GM21723 (cell line): Measurements from ENCODE around the gene ERICH4.

Source experiments
- ATAC-seq: cut with Tn5 transposase; IDR thresholded peaks from one replicate; pipeline ENCODE4 v1.9.1; 2021; ENCODE audit warnings: mild to moderate bottlenecking, moderate library complexity; ENCODE audit not compliant: unreplicated experiment

ERICH4 gene

DNA sequence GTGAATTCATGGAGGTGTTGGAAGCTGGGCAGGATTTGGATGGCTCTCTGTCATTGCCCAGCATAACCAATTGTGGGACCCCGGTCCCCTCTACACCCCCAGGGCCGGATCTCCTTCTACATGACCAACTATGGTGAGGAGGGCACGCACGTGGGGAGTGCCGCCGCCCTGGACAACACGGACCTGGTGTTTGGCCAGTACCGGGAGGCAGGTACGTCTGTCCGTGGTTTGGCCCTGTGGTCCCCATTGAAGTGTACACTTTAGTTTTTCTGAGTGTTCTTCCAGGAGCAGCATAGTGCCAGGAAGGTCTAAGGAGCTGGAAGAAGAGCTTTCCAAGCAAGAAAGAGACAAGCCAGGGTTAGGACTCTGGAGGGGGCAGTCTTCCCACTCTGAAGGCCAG is 29.0 kb upstream of the ERICH4 start:
- no peak for ATAC-seq

DNA sequence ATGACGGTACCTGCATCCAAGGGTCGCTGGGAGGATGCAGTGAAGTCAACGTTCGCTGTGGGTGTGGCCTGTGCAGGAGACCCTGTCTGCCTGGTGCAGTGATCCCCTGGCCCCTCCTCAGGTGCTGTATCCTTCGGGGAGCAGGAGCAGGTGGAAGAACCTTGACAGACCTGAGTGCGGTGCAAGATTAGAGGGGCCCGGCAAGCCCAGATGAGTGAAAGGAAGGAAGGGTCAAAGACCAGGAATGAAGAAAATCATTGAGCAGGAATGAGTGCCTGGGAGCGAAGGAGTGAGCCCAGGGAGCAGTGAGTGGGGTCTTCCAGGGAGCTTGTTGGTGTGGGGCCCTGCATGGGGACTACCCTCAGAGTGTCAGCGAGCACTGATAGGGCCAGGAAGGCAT is 28.5 kb upstream of the ERICH4 start:
- ATAC-seq: no peak

DNA sequence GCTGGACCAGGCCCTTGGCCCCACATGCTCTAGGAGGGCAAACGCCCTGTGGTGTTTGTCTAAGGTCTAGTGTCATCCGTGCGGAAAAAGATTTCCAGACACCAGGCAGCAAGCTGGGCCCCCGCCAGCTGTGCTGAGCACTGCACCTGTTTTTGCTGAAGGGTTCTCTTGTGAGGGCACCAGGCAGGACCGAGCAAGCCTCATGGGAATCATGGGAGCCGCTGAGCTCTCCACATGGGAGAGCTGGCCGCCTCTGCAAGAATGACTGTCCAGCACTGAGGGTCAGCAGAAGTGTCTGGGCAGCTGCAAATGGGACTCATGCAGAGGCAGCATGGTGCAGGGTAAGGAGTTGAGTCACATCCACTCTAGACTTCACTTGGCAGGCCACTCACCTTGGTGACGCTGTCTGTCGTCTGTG is 27.8 kb upstream of the ERICH4 start:
- no peak for ATAC-seq

DNA sequence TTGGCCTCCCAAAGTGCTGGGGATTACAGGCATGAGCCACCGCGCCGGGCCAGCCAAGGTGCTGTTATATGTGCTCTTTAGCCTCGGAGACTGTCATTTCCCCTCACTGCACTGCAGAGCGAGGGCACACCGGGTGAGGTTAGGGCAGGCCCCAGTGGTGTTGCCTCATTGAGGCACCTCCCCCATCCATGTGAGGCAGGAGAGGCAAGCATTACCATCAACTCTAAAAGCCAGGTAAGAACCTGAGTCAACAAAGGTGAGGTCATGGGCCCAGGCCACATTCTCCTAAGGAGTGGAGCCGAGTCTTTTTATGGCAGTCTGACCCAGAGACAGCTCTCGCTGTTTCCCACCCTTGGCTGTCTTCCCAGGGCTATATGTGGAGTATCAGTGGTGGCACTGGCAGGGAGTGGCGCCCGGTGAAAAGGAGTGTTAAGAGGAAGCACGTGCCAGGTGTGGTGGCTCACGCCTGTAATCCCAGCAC is 26.7 kb upstream of the ERICH4 start:
- ATAC-seq: no peak

DNA sequence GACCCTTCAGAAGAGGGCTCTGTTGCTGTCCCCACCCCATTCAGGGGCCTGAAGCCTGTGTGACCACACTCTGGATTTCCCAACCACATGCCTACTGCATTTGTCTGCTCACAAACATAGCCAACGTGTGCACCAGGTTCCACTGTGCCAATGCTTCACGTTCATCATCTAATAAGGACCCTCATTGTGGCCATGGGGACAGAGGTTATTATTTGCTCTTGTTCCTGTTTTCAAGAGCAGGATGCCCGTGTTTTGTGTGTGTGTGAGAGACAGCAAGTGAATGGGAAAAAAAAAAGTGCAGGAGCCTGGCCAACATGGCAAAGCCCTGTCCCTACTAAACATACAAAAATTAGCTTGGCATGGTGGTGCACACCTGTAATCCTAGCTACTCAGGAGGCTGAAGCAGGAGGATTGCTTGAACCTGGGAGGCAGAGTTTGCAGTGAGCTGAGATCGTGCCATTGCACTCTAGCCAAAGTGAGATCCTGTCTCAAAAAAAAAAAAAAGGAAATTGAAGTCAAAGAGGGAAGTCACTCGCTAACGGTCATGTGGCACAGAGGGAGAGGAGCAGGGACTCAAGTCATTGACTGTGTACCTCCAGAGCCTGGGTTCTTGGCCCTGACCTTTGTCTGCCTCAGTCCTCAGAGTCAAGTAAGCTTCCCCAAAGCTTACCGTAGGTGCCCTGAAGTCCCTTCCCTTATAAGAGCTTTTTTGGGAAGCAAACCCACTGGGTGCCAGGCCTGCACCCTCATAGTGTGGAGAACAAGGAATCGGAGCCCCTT is 22.7 kb upstream of the ERICH4 start:
- no peak for ATAC-seq

DNA sequence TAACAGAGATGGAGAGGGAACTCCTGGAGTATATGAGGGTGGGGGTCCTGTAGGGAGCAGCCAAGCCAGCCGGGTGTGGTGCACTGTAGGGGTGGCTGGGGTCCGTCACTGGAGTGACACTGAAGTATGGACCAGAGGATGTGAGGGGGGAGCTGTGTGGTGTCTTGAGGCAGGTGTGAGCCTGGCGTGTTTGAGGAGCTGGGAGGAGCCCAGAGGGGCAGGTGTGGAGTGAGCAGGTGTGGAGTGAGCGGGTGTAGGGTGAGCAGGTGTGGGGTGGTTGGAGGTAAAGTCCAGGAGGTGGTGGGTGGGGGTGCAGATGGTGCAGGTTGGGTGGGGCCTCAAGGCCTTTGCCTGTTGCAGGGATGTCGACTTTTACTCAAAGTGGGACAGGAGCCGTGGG is 21.6 kb upstream of the ERICH4 start:
- no peak for ATAC-seq

DNA sequence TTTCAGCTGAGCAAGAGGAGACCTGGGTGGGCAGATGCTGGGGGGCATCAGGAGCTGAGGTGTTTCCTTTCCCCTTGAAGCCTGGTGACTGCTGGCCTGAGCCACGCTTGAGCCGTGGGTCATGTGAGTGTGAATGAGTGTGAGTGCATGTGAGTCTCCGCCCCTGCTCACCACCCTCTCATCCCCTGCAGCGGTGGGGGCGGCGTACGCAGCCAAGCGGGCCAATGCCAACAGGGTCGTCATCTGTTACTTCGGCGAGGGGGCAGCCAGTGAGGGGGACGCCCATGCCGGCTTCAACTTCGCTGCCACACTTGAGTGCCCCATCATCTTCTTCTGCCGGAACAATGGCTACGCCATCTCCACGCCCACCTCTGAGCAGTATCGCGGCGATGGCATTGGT is 21.0 kb upstream of the ERICH4 start:
- ATAC-seq: no peak

DNA sequence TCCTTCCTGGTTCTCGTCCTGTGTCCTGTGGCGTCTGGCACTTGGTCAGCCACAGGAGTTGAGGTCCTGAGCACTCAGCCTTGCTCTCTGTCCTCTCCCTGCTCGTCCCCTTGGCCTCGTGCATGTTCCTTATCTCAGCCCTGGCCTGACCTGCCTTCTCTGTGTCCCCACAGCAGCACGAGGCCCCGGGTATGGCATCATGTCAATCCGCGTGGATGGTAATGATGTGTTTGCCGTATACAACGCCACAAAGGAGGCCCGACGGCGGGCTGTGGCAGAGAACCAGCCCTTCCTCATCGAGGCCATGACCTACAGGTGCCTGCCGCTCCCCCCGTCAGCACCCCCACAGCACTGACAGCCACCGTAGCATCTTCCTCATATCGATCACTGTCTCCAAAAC is 20.5 kb upstream of the ERICH4 start:
- no peak for ATAC-seq

DNA sequence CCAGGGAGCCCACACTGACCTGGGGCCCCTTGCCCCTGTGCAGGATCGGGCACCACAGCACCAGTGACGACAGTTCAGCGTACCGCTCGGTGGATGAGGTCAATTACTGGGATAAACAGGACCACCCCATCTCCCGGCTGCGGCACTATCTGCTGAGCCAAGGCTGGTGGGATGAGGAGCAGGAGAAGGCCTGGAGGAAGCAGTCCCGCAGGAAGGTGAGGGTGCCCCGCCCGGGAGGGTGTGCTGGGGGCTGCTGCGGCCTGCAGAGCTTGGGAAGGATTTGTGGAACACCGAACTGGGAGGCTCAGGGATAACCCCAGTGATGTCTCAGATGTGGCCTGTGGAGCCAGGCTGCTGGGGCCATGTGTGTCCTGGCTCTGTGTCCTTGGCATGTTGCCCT is 20.0 kb upstream of the ERICH4 start:
- no peak for ATAC-seq

DNA sequence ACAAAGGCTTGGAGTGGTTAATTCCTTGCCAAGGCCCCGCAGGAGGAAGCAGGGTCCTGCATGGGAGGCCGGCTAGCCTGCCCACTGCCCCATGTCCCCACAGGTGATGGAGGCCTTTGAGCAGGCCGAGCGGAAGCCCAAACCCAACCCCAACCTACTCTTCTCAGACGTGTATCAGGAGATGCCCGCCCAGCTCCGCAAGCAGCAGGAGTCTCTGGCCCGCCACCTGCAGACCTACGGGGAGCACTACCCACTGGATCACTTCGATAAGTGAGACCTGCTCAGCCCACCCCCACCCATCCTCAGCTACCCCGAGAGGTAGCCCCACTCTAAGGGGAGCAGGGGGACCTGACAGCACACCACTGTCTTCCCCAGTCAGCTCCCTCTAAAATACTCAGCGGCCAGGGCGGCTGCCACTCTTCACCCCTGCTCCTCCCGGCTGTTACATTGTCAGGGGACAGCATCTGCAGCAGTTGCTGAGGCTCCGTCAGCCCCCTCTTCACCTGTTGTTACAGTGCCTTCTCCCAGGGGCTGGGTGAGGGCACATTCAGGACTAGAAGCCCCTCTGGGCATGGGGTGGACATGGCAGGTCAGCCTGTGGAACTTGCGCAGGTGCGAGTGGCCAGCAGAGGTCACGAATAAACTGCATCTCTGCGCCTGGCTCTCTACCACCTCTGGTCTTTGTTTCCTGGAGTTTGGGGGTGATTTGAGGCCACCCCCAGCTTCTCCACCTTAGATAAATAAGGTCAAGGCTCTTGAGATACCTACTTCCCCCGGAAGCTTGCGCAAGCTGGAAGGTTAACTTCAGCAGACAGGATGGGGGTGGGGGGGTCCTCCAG is 18.4 kb upstream of the ERICH4 start:
- ATAC-seq: no peak

DNA sequence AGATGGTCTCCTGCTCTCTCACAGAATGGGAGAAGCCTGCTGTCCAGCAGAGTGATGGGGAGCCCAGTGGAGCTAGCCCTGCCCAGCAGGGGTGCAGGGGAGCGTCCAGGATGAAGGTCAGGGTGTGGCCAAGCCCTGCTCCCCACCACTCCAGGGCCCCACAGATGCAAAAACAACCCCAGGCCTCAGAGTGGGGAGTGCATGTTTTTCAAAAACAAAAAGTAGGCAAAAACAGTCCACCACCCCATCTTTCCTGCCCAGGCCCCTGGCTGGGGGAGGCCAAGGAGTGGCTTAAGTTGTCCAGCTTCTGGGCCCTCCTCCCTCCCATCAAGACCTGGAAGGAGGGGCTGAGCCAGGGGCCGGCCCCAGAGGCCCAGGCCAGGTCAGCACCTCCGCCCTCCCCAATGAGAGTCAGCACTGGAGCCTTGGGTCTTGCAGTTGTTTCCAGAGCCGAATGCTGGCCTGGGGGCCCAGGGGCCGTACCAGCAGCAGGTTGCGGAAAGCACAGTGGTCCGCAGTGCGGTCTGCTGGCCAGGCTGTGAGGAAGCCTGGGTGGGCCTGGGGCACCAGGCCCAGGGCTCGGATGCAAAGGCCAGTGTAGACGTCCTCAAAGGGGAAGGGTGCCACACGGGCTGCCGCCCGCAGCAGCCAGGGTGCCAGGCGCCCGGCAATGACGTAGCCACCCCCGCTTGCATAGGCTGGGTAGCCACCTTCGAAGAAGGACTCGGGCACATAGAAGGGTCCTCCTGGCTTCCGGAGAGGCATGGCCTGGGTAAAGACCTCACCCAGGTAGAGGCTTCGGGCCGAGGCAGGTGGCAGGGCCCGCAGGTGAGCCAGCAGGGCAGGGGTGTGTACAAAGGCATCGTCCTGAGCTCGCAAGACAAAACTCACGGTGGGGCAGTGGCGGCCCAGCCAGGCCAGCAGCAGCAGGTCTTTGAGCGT is 17.5 kb upstream of the ERICH4 start:
- ATAC-seq: no peak

DNA sequence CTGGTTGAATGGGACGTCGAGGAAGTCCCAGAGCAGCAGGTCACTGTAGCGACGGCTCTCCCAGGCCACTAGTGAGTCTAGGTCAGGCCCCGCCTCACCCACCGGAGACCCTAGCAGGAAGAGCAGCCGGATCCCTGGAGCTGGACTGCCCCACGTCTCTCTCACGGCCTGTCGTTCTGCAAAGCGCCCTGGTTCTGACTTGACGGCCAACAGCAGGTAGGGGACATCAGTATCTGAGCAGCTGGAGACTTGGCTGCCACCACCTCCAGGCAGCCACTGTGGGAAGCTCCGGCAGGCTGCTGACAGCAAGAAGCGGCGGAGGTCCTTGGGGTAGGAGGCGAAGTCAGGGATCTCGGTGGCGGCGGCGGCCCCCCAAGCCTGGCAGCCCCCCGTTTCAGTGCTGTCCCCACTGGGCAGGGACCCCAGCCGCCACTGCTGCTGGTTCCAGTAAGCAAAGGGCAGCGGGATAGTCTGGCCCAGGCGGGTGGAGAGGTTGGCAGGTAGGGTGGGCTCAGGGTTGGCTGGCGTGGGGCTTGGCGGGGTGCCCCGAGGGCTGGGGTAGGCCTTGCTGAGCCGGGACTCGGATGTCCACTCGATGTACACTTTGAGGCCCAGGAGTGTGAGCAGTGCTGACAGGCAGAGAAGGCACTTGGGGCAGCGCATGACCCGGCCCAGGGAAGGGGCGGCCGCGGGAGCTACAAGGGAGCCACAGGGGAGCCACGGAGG is 16.7 kb upstream of the ERICH4 start:
- no peak for ATAC-seq

DNA sequence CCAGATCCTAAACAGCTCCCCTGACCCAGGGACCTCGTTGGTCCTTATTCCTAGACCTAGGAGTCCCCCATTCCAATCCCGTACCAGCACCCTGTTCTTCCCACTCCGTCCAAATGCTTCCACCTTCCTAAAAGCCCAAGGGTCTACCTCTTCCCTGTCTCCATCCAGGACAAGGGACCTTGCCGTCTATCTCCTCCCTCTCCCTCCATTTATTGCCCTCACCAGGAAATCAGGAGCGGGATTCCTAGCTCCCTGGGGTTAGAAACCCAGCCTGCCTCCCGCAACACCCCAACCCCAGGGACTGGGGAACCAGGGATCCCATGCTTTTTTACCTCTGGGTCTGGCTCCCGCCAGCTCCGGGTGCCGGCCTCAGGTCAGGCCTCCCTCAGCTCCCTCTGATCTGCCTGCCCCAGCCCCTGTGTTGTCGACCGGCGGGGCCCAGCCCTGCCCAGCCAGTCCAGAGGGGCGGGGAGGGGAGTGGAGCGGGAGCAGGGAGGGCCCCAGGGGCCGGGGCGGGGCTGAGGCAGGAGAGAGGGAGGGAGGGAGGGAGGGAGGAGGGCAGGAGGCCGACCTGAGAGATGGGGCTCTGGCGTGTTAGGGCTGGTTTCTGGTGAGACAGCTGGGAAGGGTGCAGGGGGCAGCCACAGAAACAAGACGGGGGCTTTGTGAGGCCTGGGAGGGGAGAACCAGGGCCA is 15.9 kb upstream of the ERICH4 start, which contains the start of gene B3GNT8:
TSS of gene B3GNT8 (minus strand) at position 423 of the 695 bp plus-strand sequence. CDS start 596 bp downstream, outside the sequence.
- no peak for ATAC-seq

DNA sequence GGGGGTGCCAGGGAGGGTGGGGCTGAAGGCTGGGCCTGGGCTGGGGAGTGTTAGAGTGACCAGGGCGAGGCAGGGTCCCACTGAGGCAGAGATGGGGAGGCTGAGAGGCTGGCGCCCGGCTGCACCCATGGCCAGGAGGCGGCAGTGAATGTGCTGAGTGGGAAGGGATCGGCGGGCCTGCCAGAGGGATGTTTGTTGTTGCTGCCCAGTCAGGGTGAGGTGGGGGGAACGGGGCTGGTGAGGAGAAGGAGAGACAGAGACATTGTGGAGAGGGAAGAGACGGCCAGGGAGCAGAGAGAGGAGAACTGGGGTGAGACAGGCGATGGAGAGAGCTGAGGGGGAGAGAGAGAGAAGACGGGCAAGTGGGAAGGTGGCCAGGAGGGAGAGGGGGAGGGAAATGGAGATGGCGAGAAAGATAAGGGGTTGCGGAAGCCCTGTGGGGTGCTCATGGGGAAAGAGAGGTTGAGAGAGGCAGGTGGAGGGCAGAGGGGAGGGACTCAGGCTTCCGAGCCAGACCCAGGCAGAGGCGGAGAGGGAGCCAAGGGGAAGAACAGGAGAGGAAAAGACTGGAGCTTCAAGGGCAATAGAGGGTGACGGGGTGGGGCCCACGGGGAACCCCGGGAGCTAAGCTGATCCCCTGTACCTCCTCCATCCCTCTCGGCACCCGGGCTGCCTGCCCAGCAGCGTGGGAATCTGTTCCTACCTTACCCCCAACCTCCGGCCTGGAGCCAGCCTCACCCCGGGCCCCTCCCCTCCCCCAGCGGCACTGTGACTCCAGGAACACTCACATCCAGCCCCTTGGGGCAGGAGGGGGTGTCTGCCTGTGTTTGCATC is 15.1 kb upstream of the ERICH4 start:
- ATAC-seq: no peak

DNA sequence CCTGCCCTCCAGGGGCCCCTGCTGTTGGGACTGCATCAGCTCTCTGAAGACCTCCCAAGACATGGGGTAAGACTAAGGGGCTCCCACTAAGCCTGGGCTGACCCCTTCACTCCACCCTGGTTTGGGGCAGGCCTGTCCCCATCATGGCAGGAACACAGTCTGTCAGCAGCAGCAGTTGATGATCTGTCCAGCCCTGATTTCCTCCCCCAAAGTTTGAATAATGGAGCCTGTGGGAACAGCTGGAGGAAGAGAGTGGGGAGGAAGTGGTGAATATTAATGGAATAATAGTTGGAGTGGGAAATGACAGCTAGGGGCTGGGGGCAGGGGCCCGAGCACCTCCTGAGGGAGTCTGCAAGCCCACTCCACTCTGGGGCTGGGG is 14.5 kb upstream of the ERICH4 start:
- ATAC-seq: no peak

DNA sequence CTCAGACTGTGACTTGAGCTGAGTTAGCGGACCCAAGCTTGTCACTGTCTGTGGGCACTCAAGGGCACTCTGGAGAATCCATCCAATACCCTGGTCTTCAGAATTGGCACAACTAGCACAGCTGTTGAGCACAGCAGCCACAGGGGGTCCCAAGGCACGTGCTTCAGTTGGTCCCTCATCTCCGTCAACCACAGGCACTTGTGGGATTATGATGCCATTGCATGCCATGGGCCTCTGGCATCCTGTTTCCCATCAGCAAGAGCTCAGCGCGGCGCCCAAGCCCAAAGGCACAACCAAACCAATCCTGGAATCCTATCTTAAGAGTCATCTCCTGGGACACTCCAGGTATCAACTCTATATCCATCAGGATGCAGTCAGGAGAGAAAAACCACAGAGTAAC is 12.0 kb upstream of the ERICH4 start:
- no peak for ATAC-seq

DNA sequence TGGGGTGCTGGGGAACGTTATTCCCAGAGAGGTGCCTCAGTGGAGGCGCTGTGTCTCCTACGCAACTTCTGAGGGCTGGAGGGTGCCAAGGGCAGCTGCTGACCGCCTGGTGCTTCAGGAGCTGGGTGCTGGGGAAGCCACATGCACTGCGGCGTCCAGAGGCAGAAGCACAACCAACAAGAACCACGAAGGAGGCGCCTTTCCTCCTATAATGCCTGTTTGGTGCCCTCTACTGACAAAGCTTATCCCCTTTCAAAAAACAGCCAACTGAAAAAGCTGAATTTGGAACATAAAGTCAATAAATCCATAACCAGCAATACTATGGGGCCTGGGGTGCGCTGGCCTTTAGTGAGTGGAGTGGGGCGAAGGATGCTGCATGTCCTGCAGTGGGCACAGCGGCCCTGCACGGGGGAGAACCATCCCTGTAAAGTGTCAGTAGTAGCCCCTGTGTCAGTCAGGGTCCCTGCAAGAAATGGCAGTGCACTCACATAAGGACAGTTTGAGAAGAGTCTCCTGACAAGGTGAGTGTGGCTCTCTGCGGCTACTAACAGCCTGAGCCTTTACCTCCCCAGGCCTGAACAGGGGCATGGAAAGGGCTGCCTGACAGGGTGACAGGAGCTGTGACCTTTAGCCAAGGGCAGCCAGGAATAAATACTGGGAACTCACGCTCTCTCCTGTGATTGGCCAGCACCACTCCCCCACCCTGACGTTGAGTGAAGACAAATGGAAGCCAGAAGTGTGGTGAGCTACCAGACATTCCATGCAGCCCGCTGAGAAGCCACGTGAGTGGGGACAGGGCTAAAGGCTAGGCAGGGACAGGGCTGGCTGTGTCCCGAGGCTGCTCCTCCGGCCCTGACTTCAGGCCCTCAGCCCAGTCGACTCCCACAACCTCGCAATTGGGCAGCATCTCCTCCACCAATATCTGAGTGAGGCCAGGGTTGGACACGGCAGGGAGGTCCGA is 11.2 kb upstream of the ERICH4 start:
- no peak for ATAC-seq

DNA sequence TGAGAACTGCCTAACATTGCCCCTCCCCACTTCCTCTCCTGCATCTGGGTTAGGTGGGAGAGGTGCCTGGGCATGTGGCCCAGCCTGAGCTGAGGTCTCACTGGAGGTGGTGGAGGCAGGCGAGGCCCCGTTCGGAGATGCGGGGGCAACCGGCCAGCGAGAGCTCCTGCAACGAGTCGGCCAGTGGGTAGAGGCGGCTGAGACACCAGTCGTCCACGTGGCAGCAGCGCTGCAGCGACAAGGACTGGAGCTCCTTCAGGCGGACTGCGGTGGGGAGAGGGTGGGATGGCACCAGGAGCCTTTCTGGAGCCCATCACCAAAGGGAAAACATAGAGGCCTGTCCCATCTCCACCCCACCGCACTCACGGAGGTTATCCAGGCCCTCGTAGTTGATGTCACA is 9.8 kb upstream of the ERICH4 start:
- ATAC-seq: no peak
